Loucy (cell line): Measurements from ENCODE around the gene CGB7.
"Not testable (repeated sequence)": the region's sequence is repeated elsewhere in the genome, so short reads cannot be mapped to it uniquely, and the experiment has no call there.

Experiments
- H2AFZ ChIP-seq: fragments of 200-600 bp; sonication (generic); 2 replicates; pipeline ENCODE4 v1.6.0; 2016; ENCODE audit warnings: antibody characterized with exemption, mild to moderate bottlenecking, low read length, moderate library complexity
- H3F3A ChIP-seq: fragments of 200-600 bp; 2 replicates; pipeline ENCODE4 v1.6.0; 2016; ENCODE audit warnings: antibody characterized with exemption, low read depth, mild to moderate bottlenecking
- H3K27me3 ChIP-seq: fragments of 200-600 bp; sonication (generic); 2 replicates; pipeline ENCODE4 v1.6.1; 2014; ENCODE audit warnings: low read length, mild to moderate bottlenecking; ENCODE audit not compliant: insufficient read depth, poor library complexity, severe bottlenecking
- H3K36me3 ChIP-seq: fragments of 200-600 bp; sonication (generic); 2 replicates; pipeline ENCODE4 v1.6.1; 2016; ENCODE audit warnings: low read length; ENCODE audit not compliant: insufficient read depth
- H3K4me1 ChIP-seq: fragments of 200-600 bp; sonication (generic); 2 replicates; pipeline ENCODE4 v1.5.1; 2014; ENCODE audit warnings: low read length, mild to moderate bottlenecking; ENCODE audit not compliant: insufficient read depth, poor library complexity, severe bottlenecking
- H3K4me2 ChIP-seq: fragments of 200-600 bp; sonication (generic); 2 replicates; pipeline ENCODE4 v1.6.0; 2014; ENCODE audit warnings: antibody characterized with exemption, low read length, low read depth, mild to moderate bottlenecking; ENCODE audit not compliant: poor library complexity, severe bottlenecking
- H3K4me3 ChIP-seq: fragments of 200-600 bp; sonication (generic); 2 replicates; pipeline ENCODE4 v1.5.1; 2014; ENCODE audit warnings: low read length, mild to moderate bottlenecking, mixed read lengths; ENCODE audit not compliant: poor library complexity, severe bottlenecking
- H3K79me2 ChIP-seq: fragments of 200-600 bp; sonication (generic); 2 replicates; pipeline ENCODE4 v1.6.1; 2014; ENCODE audit warnings: low read length; ENCODE audit not compliant: insufficient read depth
- H3K9ac ChIP-seq: fragments of 200-600 bp; sonication (generic); 2 replicates; pipeline ENCODE4 v1.6.0; 2014; ENCODE audit warnings: mild to moderate bottlenecking, low read depth, low read length, moderate library complexity; ENCODE audit not compliant: poor library complexity, severe bottlenecking
- H3K9me2 ChIP-seq: fragments of 200-600 bp; sonication (generic); replicated peaks from 2 replicates; pipeline ENCODE4 v1.6.1; 2016; ENCODE audit warnings: low read depth, low read length, mixed read lengths
- H3K9me3 ChIP-seq: fragments of 200-600 bp; sonication (generic); 2 replicates; pipeline ENCODE4 v1.6.1; 2014; ENCODE audit warnings: mild to moderate bottlenecking, antibody characterized with exemption, low read length, low read depth; ENCODE audit not compliant: insufficient read depth
- H4K20me1 ChIP-seq: fragments of 200-600 bp; sonication (generic); 2 replicates; pipeline ENCODE4 v1.6.0; 2014; ENCODE audit warnings: antibody characterized with exemption, low read length, mild to moderate bottlenecking; ENCODE audit not compliant: insufficient read depth, poor library complexity, severe bottlenecking
- TF ChIP-seq, protein P1 (sequence below): fragments of 200-600 bp; sonication (generic); conservative IDR thresholded peaks from 2 replicates; pipeline ENCODE4 v1.5.1; 2014; ENCODE audit warnings: mild to moderate bottlenecking, antibody characterized with exemption, low read length

The CGB7 gene

DNA sequence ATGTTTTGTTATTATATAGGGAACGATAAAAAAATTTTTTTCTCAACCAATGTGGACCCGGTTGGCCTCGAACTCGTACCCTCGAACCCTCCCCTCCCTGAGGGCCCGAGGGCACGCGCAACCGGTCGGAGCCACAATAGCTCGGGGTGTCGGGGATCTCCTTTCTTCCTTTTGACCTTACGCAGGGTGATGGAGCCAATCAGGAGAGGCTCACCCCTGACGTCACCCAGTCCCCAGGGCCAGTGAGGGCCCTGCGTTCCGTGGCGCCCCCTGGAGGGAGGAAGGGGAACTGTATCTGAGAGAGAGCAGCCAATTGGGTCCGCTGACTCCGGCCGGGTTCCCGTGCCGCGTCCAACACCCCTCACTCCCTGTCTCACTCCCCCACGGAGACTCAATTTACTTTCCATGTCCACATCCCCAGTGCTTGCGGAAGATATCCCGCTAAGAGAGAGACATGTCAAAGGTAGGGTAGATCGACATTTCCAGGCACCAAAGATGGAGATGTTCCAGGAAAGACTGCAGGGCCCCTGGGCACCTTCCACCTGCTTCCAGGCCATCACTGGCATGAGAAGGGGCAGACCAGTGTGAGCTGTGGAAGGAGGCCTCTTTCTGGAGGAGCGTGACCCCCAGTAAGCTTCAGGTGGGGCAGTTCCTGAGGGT is 25.8 kb downstream of the CGB7 start, which contains the start of gene CGB2:
Gene CGB2 (plus strand): TSS at position 249 of the 660 bp plus-strand sequence. CDS start 206 bp downstream, at position 455.
- H3K9ac ChIP-seq, H4K20me1 ChIP-seq, H3K9me2 ChIP-seq, H3K4me2 ChIP-seq, H3K79me2 ChIP-seq, H3K4me1 ChIP-seq, H3K4me3 ChIP-seq, H3F3A ChIP-seq, H3K27me3 ChIP-seq, H3K9me3 ChIP-seq, H2AFZ ChIP-seq, H3K36me3 ChIP-seq: not testable (repeated sequence)
- TF ChIP-seq, protein P1, sequence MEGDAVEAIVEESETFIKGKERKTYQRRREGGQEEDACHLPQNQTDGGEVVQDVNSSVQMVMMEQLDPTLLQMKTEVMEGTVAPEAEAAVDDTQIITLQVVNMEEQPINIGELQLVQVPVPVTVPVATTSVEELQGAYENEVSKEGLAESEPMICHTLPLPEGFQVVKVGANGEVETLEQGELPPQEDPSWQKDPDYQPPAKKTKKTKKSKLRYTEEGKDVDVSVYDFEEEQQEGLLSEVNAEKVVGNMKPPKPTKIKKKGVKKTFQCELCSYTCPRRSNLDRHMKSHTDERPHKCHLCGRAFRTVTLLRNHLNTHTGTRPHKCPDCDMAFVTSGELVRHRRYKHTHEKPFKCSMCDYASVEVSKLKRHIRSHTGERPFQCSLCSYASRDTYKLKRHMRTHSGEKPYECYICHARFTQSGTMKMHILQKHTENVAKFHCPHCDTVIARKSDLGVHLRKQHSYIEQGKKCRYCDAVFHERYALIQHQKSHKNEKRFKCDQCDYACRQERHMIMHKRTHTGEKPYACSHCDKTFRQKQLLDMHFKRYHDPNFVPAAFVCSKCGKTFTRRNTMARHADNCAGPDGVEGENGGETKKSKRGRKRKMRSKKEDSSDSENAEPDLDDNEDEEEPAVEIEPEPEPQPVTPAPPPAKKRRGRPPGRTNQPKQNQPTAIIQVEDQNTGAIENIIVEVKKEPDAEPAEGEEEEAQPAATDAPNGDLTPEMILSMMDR: peak; percentile 56

GRCh38 chr19:49030323-49030722 is 27.2 kb downstream of the CGB7 start:
- H3K4me3 ChIP-seq: not testable (repeated sequence)

GRCh38 chr19:49029749-49030148 is 27.8 kb downstream of the CGB7 start:
- not testable (repeated sequence) for H3K9me2 ChIP-seq, H3K4me2 ChIP-seq, H3K9ac ChIP-seq, H4K20me1 ChIP-seq, H3K4me3 ChIP-seq, H3K9me3 ChIP-seq, H3K4me1 ChIP-seq, H3K79me2 ChIP-seq, H3F3A ChIP-seq, H3K27me3 ChIP-seq, H3K36me3 ChIP-seq, H2AFZ ChIP-seq

More at GRCh38 chr19:49030323-49030722, 27.2 kb downstream of the CGB7 start:
- H4K20me1 ChIP-seq, H3K27me3 ChIP-seq, H3K36me3 ChIP-seq, H3K4me2 ChIP-seq, H3K9ac ChIP-seq, H3K4me1 ChIP-seq, H3F3A ChIP-seq, H2AFZ ChIP-seq, H3K9me2 ChIP-seq, H3K79me2 ChIP-seq, H3K9me3 ChIP-seq: not testable (repeated sequence)

- not testable (repeated sequence) for H3F3A ChIP-seq, H3K36me3 ChIP-seq, H3K27me3 ChIP-seq, H3K9me3 ChIP-seq, H3K9ac ChIP-seq, H2AFZ ChIP-seq, H3K4me2 ChIP-seq, H3K4me1 ChIP-seq, H3K9me2 ChIP-seq, H3K4me3 ChIP-seq, H4K20me1 ChIP-seq, H3K79me2 ChIP-seq
Measured at GRCh38 chr19:49028686-49029085, 28.9 kb downstream of the CGB7 start.

DNA sequence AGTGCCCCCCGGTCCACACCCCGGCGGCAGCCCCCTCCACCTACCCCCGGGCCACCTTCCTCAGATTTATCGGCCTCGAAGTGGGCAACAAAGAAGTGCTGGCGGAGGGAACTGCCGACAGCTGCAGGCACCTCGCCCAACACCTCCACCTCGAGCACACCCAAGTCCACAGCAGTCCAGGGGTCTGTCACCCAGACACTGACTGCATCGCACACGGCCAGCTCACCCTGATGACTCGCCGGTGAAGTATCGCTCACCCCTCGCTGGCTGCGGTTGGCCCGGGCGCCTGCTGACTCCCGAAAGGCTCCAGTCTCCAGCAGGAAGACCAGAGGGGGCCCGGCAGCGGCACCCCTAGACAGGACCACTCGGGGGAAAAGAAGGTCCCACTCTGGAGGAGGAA is 31.9 kb downstream of the CGB7 start:
- not testable (repeated sequence) for H3F3A ChIP-seq, H3K4me2 ChIP-seq, H3K9me3 ChIP-seq, H3K9me2 ChIP-seq, H3K4me3 ChIP-seq, H3K4me1 ChIP-seq, H2AFZ ChIP-seq, H3K79me2 ChIP-seq, H4K20me1 ChIP-seq, H3K27me3 ChIP-seq, H3K36me3 ChIP-seq, H3K9ac ChIP-seq

DNA sequence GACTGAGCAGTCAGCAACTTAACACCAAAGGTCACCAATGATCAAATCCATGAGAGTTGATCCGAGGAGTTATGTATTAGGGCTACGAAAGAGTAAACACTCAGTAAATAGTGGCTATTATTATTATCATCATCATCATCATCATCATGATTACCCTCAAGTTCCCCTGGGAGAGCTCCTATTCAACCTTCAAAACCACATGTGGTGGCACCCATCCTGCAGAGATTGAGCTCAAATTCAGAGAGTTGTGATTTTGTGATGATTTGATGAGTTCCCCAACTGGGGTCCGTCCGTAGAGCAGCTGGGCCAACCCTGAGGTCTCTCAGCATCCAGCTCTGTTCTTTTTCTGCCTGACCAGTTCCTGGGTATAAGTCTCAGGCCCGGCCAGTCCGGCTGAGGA is 32.5 kb downstream of the CGB7 start:
- H3K36me3 ChIP-seq, H3K9ac ChIP-seq, H3K4me2 ChIP-seq, H4K20me1 ChIP-seq, H2AFZ ChIP-seq, H3F3A ChIP-seq, H3K4me1 ChIP-seq, H3K27me3 ChIP-seq, H3K79me2 ChIP-seq, H3K4me3 ChIP-seq, H3K9me3 ChIP-seq, H3K9me2 ChIP-seq: not testable (repeated sequence)

- not testable (repeated sequence) for H3K9me3 ChIP-seq, H3K36me3 ChIP-seq, H3F3A ChIP-seq, H2AFZ ChIP-seq, H4K20me1 ChIP-seq, H3K4me1 ChIP-seq, H3K79me2 ChIP-seq, H3K4me3 ChIP-seq, H3K9me2 ChIP-seq, H3K9ac ChIP-seq, H3K4me2 ChIP-seq, H3K27me3 ChIP-seq
Measured at GRCh38 chr19:49024233-49024632, 33.3 kb downstream of the CGB7 start, which contains the start of gene CGB3. CGB3 (minus strand) TSS chr19:49024333; CDS start chr19:49023971, 362 bp downstream.
